ENCODE data around the gene ROR2.

DNA sequence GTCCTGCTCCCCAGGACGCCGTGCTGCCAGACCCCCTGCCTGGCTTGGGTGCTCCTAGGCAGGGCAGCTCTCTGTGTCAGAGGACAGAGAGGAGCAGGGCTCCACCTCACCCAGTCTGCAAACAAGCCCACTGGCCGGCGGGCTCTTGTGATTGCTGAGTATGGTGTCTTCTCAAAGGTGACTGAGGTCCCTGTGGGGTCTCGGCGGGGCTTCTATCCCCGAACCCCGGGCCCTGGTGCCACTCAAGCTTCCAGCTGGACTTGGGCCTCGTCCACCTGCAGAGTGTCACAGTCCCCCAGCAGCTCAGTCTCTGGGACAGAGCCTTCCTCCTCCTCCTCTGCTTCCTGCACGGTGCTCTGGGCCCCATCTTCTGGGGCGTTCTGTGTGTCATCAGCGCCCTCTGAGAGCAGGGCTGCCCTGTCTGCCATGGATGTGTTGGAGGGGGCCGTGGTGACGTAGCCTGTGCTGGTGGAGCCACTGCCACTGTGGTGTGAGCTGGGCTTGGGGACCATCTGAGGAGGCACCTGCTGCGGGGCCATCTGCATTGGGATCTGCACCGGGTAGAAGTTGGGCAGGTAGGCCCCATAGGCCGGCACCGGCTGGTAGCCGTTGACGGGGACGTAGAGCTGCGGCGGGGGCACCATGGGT, 226.5 kb downstream of the ROR2 start:
- TF ChIP-seq, protein P1, sequence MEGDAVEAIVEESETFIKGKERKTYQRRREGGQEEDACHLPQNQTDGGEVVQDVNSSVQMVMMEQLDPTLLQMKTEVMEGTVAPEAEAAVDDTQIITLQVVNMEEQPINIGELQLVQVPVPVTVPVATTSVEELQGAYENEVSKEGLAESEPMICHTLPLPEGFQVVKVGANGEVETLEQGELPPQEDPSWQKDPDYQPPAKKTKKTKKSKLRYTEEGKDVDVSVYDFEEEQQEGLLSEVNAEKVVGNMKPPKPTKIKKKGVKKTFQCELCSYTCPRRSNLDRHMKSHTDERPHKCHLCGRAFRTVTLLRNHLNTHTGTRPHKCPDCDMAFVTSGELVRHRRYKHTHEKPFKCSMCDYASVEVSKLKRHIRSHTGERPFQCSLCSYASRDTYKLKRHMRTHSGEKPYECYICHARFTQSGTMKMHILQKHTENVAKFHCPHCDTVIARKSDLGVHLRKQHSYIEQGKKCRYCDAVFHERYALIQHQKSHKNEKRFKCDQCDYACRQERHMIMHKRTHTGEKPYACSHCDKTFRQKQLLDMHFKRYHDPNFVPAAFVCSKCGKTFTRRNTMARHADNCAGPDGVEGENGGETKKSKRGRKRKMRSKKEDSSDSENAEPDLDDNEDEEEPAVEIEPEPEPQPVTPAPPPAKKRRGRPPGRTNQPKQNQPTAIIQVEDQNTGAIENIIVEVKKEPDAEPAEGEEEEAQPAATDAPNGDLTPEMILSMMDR (IDR thresholded peaks at IDR 0.05), result no peak
- no peak for TF ChIP-seq POLR2A (IDR thresholded peaks at IDR 0.05; ENCODE audit: low read depth)
- no peak for TF ChIP-seq POLR2AphosphoS5 (IDR thresholded peaks at IDR 0.05)
